Endometrial microvascular endothelial cells (primary cell): Measurements from ENCODE around the gene B4GALNT1. TPM values are rescaled to one million over a fixed set of nuclear protein-coding genes. Genes with fewer than 3 reads are reported as not detected.
"Not testable (repeated sequence)": the region's sequence is repeated elsewhere in the genome, so short reads cannot be mapped to it uniquely, and the experiment has no call there.

Experiments
- in situ Hi-C: cut with HindIII; loops from 2 replicates; pipeline ENCODE4 v1.10.0; 2017; ENCODE audit warnings: low sequenced_read_pairs, low pct_unique_long_range_greater_than_20kb; ENCODE audit errors: inconsistent ontology term
- total RNA-seq: library from RNA; depleted of rRNA; stranded (reverse); fragments of >200 nt; gene quantifications from one replicate; pipeline ENCODE4 v1.2.3, GENCODE V29; 2015; ENCODE audit errors: inconsistent ontology term

B4GALNT1 gene
- total RNA-seq, 1 donor from 2014 or later: 0.19 TPM

- in situ Hi-C loops: no loop called here
Observed at GRCh38 chr12:57640175-57641042, 7.4 kb upstream of the B4GALNT1 start.

- in situ Hi-C loops: no loop called here
Observed at GRCh38 chr12:57638096-57638495, 5.1 kb upstream of the B4GALNT1 start.

GRCh38 chr12:57637364-57637763 lies 4.4 kb upstream of the B4GALNT1 start:
- in situ Hi-C loops: no loop called here

- in situ Hi-C loops: not testable (repeated sequence)
Observed at GRCh38 chr12:57636731-57637130, 3.7 kb upstream of the B4GALNT1 start.

- in situ Hi-C loops: no loop called here
Observed at GRCh38 chr12:57632073-57632957, 686 bp downstream of the B4GALNT1 start.

- in situ Hi-C loops: no loop called here
Observed at GRCh38 chr12:57631566-57632072, 1.4 kb downstream of the B4GALNT1 start.

GRCh38 chr12:57630891-57631433 lies 2.0 kb downstream of the B4GALNT1 start:
- in situ Hi-C loops: no loop called here

GRCh38 chr12:57629897-57630471 lies 3.0 kb downstream of the B4GALNT1 start:
- in situ Hi-C loops: no loop called here

- in situ Hi-C loops: no loop called here
Observed at GRCh38 chr12:57628280-57629191, 4.5 kb downstream of the B4GALNT1 start.

- in situ Hi-C loops: no loop called here
Observed at GRCh38 chr12:57627501-57628279, 5.3 kb downstream of the B4GALNT1 start.

GRCh38 chr12:57626921-57627445 lies 6.0 kb downstream of the B4GALNT1 start:
- in situ Hi-C loops: no loop called here

GRCh38 chr12:57626111-57626920 lies 6.7 kb downstream of the B4GALNT1 start:
- in situ Hi-C loops: no loop called here

- in situ Hi-C loops: no loop called here
Observed at GRCh38 chr12:57625261-57626032, 7.6 kb downstream of the B4GALNT1 start.

GRCh38 chr12:57624441-57625220 lies 8.4 kb downstream of the B4GALNT1 start:
- in situ Hi-C loops: no loop called here

- in situ Hi-C loops: no loop called here
Observed at GRCh38 chr12:57623811-57624390, 9.1 kb downstream of the B4GALNT1 start.
